ENCODE data around the gene CSMD2. TPM values are rescaled to one million over a fixed set of nuclear protein-coding genes. Genes with fewer than 3 reads are reported as not detected.
A peak's percentile ranks its signal among the peaks of the same experiment; 100 is the strongest.

The CSMD2 gene
- total RNA-seq, 2 donors from 2014 or later: 2.8 to 3.0 TPM

DNA sequence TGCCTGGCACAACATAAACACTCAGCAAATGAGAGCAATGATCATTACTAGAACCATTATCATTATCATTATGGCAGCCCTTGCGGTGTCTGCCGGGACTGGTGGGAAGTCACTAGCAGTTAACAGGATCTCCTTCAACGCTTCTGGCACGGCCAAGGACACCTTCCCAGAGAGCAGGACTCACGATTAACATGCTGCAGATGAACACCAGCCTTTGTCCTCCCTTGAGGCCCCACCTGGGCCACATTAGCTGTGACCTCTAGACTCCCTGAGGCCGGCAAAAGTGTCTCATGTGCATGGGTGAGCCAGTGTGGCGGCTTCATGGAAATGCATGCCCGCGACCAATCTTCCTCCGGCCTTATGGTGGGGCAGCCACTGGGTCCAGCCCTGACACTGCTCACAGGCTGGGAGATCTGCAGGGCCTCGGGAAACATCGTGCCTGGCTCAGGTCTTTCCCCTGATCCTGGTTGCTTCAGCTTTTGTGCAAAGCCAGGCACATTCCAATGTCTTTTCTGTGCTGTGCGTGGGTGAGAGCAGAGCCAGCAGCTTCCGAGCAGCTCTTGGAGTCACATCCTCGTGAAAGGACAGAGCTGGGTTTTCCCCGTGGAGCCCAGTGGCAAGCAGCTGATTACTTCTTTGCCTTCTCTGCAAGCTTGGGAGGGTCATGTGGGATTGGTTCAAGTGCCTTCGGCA, 193.9 kb downstream of the CSMD2 start:
- Histone ChIP-seq H3K27ac (no peak overlapping the region), H3K4me1 (ENCODE audit: control insufficient read depth in 1 of 2, low read depth in 2 of 2) (peaks cover 3 to 36% of the 10 kb centered on the region in 2 donors), H3K36me3 (no peaks in the 10 kb centered on the region), H3K9me3 (no peaks in the 10 kb centered on the region), H3K27me3 (replicated peaks; ENCODE audit: insufficient read depth) (no peaks in the 10 kb centered on the region), H3K4me3 (no peak overlapping the region)
- ATAC-seq (ENCODE audit: insufficient number of reproducible peaks, low FRiP score, low read depth) (peak; percentile 37), DNase-seq (ENCODE audit: low spot score) (no peak)
- TF ChIP-seq, protein P1, sequence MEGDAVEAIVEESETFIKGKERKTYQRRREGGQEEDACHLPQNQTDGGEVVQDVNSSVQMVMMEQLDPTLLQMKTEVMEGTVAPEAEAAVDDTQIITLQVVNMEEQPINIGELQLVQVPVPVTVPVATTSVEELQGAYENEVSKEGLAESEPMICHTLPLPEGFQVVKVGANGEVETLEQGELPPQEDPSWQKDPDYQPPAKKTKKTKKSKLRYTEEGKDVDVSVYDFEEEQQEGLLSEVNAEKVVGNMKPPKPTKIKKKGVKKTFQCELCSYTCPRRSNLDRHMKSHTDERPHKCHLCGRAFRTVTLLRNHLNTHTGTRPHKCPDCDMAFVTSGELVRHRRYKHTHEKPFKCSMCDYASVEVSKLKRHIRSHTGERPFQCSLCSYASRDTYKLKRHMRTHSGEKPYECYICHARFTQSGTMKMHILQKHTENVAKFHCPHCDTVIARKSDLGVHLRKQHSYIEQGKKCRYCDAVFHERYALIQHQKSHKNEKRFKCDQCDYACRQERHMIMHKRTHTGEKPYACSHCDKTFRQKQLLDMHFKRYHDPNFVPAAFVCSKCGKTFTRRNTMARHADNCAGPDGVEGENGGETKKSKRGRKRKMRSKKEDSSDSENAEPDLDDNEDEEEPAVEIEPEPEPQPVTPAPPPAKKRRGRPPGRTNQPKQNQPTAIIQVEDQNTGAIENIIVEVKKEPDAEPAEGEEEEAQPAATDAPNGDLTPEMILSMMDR (IDR thresholded peaks at IDR 0.05): no peak

DNA sequence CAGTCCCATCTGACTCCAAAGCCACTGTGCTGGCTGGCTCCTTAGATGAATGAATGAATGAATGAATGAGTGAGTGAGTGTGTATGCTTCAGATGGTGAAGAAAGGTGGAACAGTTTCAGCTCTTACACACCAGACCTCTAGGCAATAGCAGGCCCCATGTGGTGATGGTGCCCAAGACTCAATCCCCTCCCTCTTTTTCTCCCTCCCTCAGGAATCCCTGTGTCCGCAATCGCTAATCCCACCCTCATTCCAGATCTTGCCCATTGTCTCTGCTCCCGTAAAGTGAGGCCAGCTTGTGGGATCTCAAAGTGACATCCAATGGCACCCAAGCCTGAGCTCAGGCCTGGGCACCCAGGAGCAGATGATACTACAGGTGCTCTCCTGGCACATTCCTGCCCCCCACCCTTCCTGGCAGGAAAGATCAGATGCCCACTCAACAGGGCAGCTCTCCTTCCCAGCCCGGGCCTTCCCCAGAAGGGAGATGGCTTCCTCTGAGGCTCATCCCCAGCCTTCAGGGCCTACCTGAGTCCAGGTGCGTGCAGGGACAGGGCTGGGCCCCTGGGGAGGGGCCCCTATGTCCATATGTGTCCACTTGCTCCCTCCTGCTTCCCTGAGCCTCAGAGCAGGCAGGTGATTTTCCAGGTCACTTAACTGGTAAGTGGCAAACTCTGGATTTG, 194.7 kb downstream of the CSMD2 start:
- H3K27ac ChIP-seq: no peak overlapping the region
- H3K9me3 ChIP-seq: no peaks in the 10 kb centered on the region
- DNase-seq (ENCODE audit: low spot score): no peak
- H3K4me1 ChIP-seq (ENCODE audit: control insufficient read depth in 1 of 2, low read depth in 2 of 2): peaks cover 3 to 36% of the 10 kb centered on the region in 2 donors
- no peak for ATAC-seq (ENCODE audit: insufficient number of reproducible peaks, low FRiP score, low read depth)
- TF ChIP-seq, protein P1 (IDR thresholded peaks at IDR 0.05): no peak
- no peaks in the 10 kb centered on the region for H3K27me3 ChIP-seq (replicated peaks; ENCODE audit: insufficient read depth)
- no peaks in the 10 kb centered on the region for H3K36me3 ChIP-seq
- H3K4me3 ChIP-seq: no peak overlapping the region

DNA sequence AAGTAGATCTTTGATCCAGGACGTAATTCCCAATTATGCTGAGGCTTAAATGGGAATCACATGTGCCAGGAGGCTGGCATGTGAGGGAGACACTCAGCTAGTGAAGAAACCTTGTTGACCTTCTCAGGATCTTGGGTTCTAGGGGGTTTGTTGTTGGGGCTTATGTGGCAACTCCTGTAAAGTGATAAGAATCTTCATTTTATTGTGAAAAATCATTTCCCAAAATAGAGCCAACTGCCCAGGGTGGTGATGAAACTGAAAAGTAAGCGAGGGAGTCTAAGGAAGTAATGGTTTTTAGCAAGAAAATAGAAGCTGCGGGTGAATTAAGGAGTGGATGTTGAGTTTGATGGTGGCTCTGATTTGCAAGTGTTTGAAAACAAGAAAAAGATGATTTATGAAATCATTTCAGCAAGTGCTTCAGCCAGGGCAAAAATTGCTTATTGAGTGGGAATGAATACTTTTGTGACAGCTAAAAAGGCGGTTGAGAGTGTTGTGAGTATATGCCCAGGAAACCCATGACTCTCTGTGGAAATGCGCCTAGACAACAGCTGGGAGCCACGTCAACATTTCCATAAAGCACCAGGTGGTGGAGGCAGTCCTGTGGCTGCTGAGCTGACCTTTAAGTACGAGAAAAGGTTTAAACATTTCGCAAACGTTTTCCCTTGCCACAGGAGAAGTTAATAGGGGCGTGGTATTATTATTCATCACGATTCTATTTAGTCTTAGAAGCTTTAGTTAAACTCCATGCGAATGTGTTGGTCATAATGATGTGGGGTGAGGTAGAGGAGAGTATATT, 198.5 kb downstream of the CSMD2 start:
- TF ChIP-seq, protein P1 (IDR thresholded peaks at IDR 0.05): no peak
- H3K27me3 ChIP-seq (replicated peaks; ENCODE audit: insufficient read depth): no peaks in the 10 kb centered on the region
- no peak overlapping the region for H3K27ac ChIP-seq
- H3K4me3 ChIP-seq: no peak overlapping the region
- DNase-seq (ENCODE audit: low spot score) (no peak), ATAC-seq (ENCODE audit: insufficient number of reproducible peaks, low FRiP score, low read depth) (no peak)
- no peaks in the 10 kb centered on the region for H3K36me3 ChIP-seq
- no peaks in the 10 kb centered on the region for H3K9me3 ChIP-seq
- H3K4me1 ChIP-seq (ENCODE audit: control insufficient read depth in 1 of 2, low read depth in 2 of 2): peaks cover 0 to 6% of the 10 kb centered on the region in 2 donors

DNA sequence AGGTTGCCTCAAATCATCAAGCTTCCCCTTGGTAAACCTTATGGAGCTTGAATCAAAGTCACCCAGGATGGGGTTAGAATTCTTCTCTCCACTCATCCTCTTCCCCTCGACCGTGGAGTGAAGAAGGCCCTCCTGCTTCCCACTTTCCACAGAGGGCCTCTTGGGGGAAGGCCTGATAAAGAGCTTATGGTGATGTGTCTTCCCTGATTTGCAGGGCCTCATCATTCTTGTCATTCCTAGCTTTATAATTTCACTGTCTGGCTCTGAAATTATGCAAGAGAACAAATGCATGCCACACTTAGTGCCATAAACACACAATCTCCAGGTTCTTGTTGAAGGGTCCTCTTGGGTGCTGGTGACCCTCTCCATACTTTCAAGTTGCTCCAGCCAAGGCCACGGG, 199.9 kb downstream of the CSMD2 start:
- H3K27ac ChIP-seq: no peak overlapping the region
- DNase-seq (ENCODE audit: low spot score) (no peak), ATAC-seq (ENCODE audit: insufficient number of reproducible peaks, low FRiP score, low read depth) (no peak)
- H3K9me3 ChIP-seq: no peaks in the 10 kb centered on the region
- no peak overlapping the region for H3K4me3 ChIP-seq
- TF ChIP-seq, protein P1 (IDR thresholded peaks at IDR 0.05): no peak
- no peaks in the 10 kb centered on the region for H3K27me3 ChIP-seq (replicated peaks; ENCODE audit: insufficient read depth)
- no peaks in the 10 kb centered on the region for H3K4me1 ChIP-seq (ENCODE audit: control insufficient read depth in 1 of 2, low read depth in 2 of 2)
- H3K36me3 ChIP-seq: no peaks in the 10 kb centered on the region

DNA sequence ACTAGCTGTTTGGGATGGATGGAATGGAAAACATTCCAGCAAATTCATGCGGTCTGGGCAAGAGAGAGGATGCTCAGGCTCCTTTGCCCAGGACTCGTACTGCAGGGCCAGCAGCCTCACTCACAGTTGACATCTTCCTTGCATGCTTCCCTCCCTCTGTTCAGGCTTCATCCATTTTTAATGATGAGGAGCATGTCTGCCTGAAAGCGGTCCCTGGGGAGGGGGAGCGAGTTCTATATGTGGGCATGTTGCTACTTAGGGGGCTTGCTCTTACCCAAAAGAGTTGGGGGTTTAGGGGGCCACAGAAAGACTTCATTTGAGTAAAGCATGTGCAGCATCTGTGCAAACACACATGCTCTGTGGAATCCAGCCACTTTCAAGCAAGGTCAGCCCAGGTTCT, 203.0 kb downstream of the CSMD2 start:
- H3K4me1 ChIP-seq (ENCODE audit: control insufficient read depth in 1 of 2, low read depth in 2 of 2): no peaks in the 10 kb centered on the region
- no peaks in the 10 kb centered on the region for H3K9me3 ChIP-seq
- no peaks in the 10 kb centered on the region for H3K27me3 ChIP-seq (replicated peaks; ENCODE audit: insufficient read depth)
- no peak overlapping the region for H3K27ac ChIP-seq
- ATAC-seq (ENCODE audit: insufficient number of reproducible peaks, low FRiP score, low read depth) (no peak), DNase-seq (ENCODE audit: low spot score) (no peak)
- H3K36me3 ChIP-seq: no peaks in the 10 kb centered on the region
- TF ChIP-seq, protein P1 (IDR thresholded peaks at IDR 0.05): no peak
- H3K4me3 ChIP-seq: no peak overlapping the region

Measured in thoracic aorta (tissue), 2 donors.